ENCODE results near the gene U2SURP. TPM values are rescaled to one million over a fixed set of nuclear protein-coding genes. Genes with fewer than 3 reads are reported as not detected.

U2SURP gene
- total and polyA plus RNA-seq, 2 experiments from 2014 or later: 40.2 to 66.1 TPM

GRCh38 chr3:142981108-142981507 lies 20.3 kb upstream of the U2SURP start:
- Histone ChIP-seq H3K4me3 (no peak overlapping the region), H3K79me2 (ENCODE audit: insufficient read depth) (no peaks in the 10 kb centered on the region), H3K27ac (no peak overlapping the region), H2AFZ (no peak overlapping the region), H3K4me1 (ENCODE audit: insufficient read depth) (peaks cover 12% of the 10 kb centered on the region), H3F3A (ENCODE audit: insufficient read depth) (peaks cover 13% of the 10 kb centered on the region), H3K36me3 (ENCODE audit: low read depth) (no peaks in the 10 kb centered on the region), H3K4me2 (ENCODE audit: unreplicated experiment) (no peak overlapping the region), H3K9me2 (ENCODE audit: insufficient read depth) (no peaks in the 10 kb centered on the region), H3K9ac (no peak overlapping the region), H3K27me3 (replicated peaks; ENCODE audit: insufficient read depth) (no peaks in the 10 kb centered on the region), H4K20me1 (ENCODE audit: insufficient read depth) (no peaks in the 10 kb centered on the region), H3K9me3 (ENCODE audit: low read depth) (no peaks in the 10 kb centered on the region)
- no peak for DNase-seq
- WGBS, 2 experiments (ENCODE audit: low coverage in 1 of 2, low lambda C conversion rate in 2 of 2, missing lambda C conversion rate in 2 of 2): 49 to 55% methylated on average over 3 of the region's 3 CpGs
- TF ChIP-seq EZH2phosphoT487 (IDR thresholded peaks at IDR 0.05; ENCODE audit: insufficient read depth, low read depth) (no peak), EZH2 (IDR thresholded peaks at IDR 0.05; ENCODE audit: insufficient read depth, poor library complexity, severe bottlenecking) (no peak)
- in situ Hi-C loops (cut with MboI): no loop called here

- H3K9me2 ChIP-seq (ENCODE audit: insufficient read depth): no peaks in the 10 kb centered on the region
- no peak for DNase-seq
- H3F3A ChIP-seq (ENCODE audit: insufficient read depth): peaks cover 3% of the 10 kb centered on the region
- H3K4me1 ChIP-seq (ENCODE audit: insufficient read depth): peaks cover 4% of the 10 kb centered on the region
- H3K9me3 ChIP-seq (ENCODE audit: low read depth): no peaks in the 10 kb centered on the region
- in situ Hi-C loops (cut with MboI): no loop called here
- no peak for TF ChIP-seq EZH2 (IDR thresholded peaks at IDR 0.05; ENCODE audit: insufficient read depth, poor library complexity, severe bottlenecking)
- no peak for TF ChIP-seq EZH2phosphoT487 (IDR thresholded peaks at IDR 0.05; ENCODE audit: insufficient read depth, low read depth)
- H2AFZ ChIP-seq: no peak overlapping the region
- H4K20me1 ChIP-seq (ENCODE audit: insufficient read depth): no peaks in the 10 kb centered on the region
- WGBS, 2 experiments (ENCODE audit: low coverage in 1 of 2, low lambda C conversion rate in 2 of 2, missing lambda C conversion rate in 2 of 2): 60 to 66% methylated on average over 7 of the region's 7 CpGs
- H3K27me3 ChIP-seq (replicated peaks; ENCODE audit: insufficient read depth): no peaks in the 10 kb centered on the region
- H3K9ac ChIP-seq: no peak overlapping the region
- H3K27ac ChIP-seq: no peak overlapping the region
- no peaks in the 10 kb centered on the region for H3K79me2 ChIP-seq (ENCODE audit: insufficient read depth)
- no peak overlapping the region for H3K4me3 ChIP-seq
- H3K36me3 ChIP-seq (ENCODE audit: low read depth): no peaks in the 10 kb centered on the region
- no peak overlapping the region for H3K4me2 ChIP-seq (ENCODE audit: unreplicated experiment)
Measured at GRCh38 chr3:142982038-142982773, 19.2 kb upstream of the U2SURP start.

GRCh38 chr3:142983318-142983717 lies 18.1 kb upstream of the U2SURP start:
- Histone ChIP-seq H3K4me2 (ENCODE audit: unreplicated experiment) (no peak overlapping the region), H3K27ac (no peak overlapping the region), H3F3A (ENCODE audit: insufficient read depth) (no peaks in the 10 kb centered on the region), H3K9me2 (ENCODE audit: insufficient read depth) (no peaks in the 10 kb centered on the region), H3K36me3 (ENCODE audit: low read depth) (no peaks in the 10 kb centered on the region), H3K79me2 (ENCODE audit: insufficient read depth) (no peaks in the 10 kb centered on the region), H3K4me1 (ENCODE audit: insufficient read depth) (0 out of 2 replicates have a peak, but pooled peaks cover 7% of the 10 kb centered on the region), H2AFZ (no peak overlapping the region), H4K20me1 (ENCODE audit: insufficient read depth) (no peaks in the 10 kb centered on the region), H3K9ac (no peak overlapping the region), H3K27me3 (replicated peaks; ENCODE audit: insufficient read depth) (no peaks in the 10 kb centered on the region), H3K9me3 (ENCODE audit: low read depth) (no peaks in the 10 kb centered on the region), H3K4me3 (no peak overlapping the region)
- TF ChIP-seq EZH2phosphoT487 (IDR thresholded peaks at IDR 0.05; ENCODE audit: insufficient read depth, low read depth): no peak
- no peak for TF ChIP-seq EZH2 (IDR thresholded peaks at IDR 0.05; ENCODE audit: insufficient read depth, poor library complexity, severe bottlenecking)
- in situ Hi-C loops (cut with MboI): no loop called here
- no peak for DNase-seq
- WGBS, 2 experiments (ENCODE audit: low coverage in 1 of 2, low lambda C conversion rate in 2 of 2, missing lambda C conversion rate in 2 of 2): 74 to 75% methylated on average over 2 of the region's 2 CpGs

- Histone ChIP-seq H3K79me2 (ENCODE audit: insufficient read depth) (no peaks in the 10 kb centered on the region), H2AFZ (no peak overlapping the region; the same call in 1 of the 2 replicates), H4K20me1 (ENCODE audit: insufficient read depth) (no peaks in the 10 kb centered on the region), H3K9me3 (ENCODE audit: low read depth) (no peaks in the 10 kb centered on the region), H3K36me3 (ENCODE audit: low read depth) (no peaks in the 10 kb centered on the region), H3F3A (ENCODE audit: insufficient read depth) (no peaks in the 10 kb centered on the region), H3K9me2 (ENCODE audit: insufficient read depth) (no peaks in the 10 kb centered on the region), H3K4me2 (ENCODE audit: unreplicated experiment) (no peak overlapping the region), H3K9ac (no peak overlapping the region), H3K4me1 (ENCODE audit: insufficient read depth) (0 out of 2 replicates have a peak, but pooled peaks cover 7% of the 10 kb centered on the region), H3K4me3 (no peak overlapping the region), H3K27ac (no peak overlapping the region), H3K27me3 (replicated peaks; ENCODE audit: insufficient read depth) (no peaks in the 10 kb centered on the region)
- 92 to 97% methylated on average over 3 of the region's 3 CpGs for WGBS, 2 experiments (ENCODE audit: low coverage in 1 of 2, low lambda C conversion rate in 2 of 2, missing lambda C conversion rate in 2 of 2)
- in situ Hi-C loops (cut with MboI): no loop called here
- TF ChIP-seq EZH2 (IDR thresholded peaks at IDR 0.05; ENCODE audit: insufficient read depth, poor library complexity, severe bottlenecking) (no peak), EZH2phosphoT487 (IDR thresholded peaks at IDR 0.05; ENCODE audit: insufficient read depth, low read depth) (no peak)
- DNase-seq: no peak
Measured at GRCh38 chr3:142984255-142984654, 17.1 kb upstream of the U2SURP start.

Data from GM23248 (cell line).